Esophagus squamous epithelium (tissue), 5 donors: ENCODE results near the gene WDR54. TPM values are rescaled to one million over a fixed set of nuclear protein-coding genes. Genes with fewer than 3 reads are reported as not detected.

Experiments used
- DNase-seq: peaks from one replicate; lab custom pipeline; 2025; lab: John Stamatoyannopoulos, UW
- H3K27ac ChIP-seq, 4 donors: fragments of 200-600 bp; sonication (generic); one replicate each; pipeline ENCODE4 v1.5.1; 2016 to 2019; ENCODE audit warnings: mild to moderate bottlenecking in 1 of 4
- H3K27me3 ChIP-seq, 4 donors: fragments of 200-600 bp; sonication (generic); 1 replicate in 3 of 4; 2 replicates in 1 of 4; pipeline versions ENCODE4 v1.5.1 to v1.6.0; 2017 to 2021; ENCODE audit warnings: antibody characterized with exemption in 1 of 4
- H3K36me3 ChIP-seq, 3 donors: fragments of 200-600 bp; sonication (generic); one replicate each; pipeline ENCODE4 v1.5.1; 2016 to 2019
- H3K4me1 ChIP-seq, 3 donors: fragments of 200-600 bp; sonication (generic); one replicate each; pipeline ENCODE4 v1.5.1; 2017 to 2019
- H3K4me3 ChIP-seq, 4 donors: fragments of 200-600 bp; sonication (generic); 1 replicate in 3 of 4; 2 replicates in 1 of 4; pipeline ENCODE4 v1.5.1; 2016 to 2019; ENCODE audit warnings: mild to moderate bottlenecking in 2 of 4, moderate library complexity in 1 of 4
- H3K9me3 ChIP-seq, 3 donors: fragments of 200-600 bp; sonication (generic); one replicate each; pipeline ENCODE4 v1.5.1; 2016 to 2019
- CTCF ChIP-seq, 6 experiments: fragments of 450-650 bp in 4 of 6; fragments of 200-600 bp in 2 of 6; sonication (generic) in 2 of 6; IDR thresholded peaks; one replicate each; pipeline ENCODE4 v1.5.1; 2016 to 2019; ENCODE audit warnings: antibody characterized with exemption in 6 of 6, mild to moderate bottlenecking in 4 of 6, moderate library complexity in 4 of 6
- POLR2A ChIP-seq, 4 donors: fragments of 450-650 bp; IDR thresholded peaks; one replicate each; pipeline ENCODE4 v1.6.1; 2017; ENCODE audit warnings: antibody characterized with exemption in 4 of 4, mild to moderate bottlenecking in 4 of 4, moderate library complexity in 3 of 4
- WGBS, 2 donors: methylation state at CpG; one replicate each; pipeline ENCODE4 v1.1.5; 2018; 5-methylcytosine and 5-hydroxymethylcytosine counted together
- intact Hi-C: fragments of 100-400 bp; cut with DNase I; formaldehyde crosslinking; loops from one replicate; pipeline ENCODE4 v1.15.0; 2022
- total RNA-seq, 4 donors: library from RNA; depleted of rRNA; stranded (reverse); fragments of >200 nt; gene quantifications; one replicate each; pipeline ENCODE4 v1.1.0, GENCODE V29; 2016
- donor health status: DM: yes; HTN: yes; CAD: no.

WDR54 gene
- total RNA-seq, 4 donors from 2014 or later, result 3.1 to 9.1 (median 6.0) TPM

- DNase-seq, result no peak
- intact Hi-C loops, result no loop called here
- 68 to 79% methylated on average over 3 of the region's 3 CpGs for WGBS, 2 donors
- H3K27me3 ChIP-seq, result no peaks in the 10 kb centered on the region
- peaks cover 0 to 32% (median 9%) of the 10 kb centered on the region in 3 donors for H3K36me3 ChIP-seq
- H3K4me3 ChIP-seq, result no peak overlapping the region
- H3K9me3 ChIP-seq, result no peaks in the 10 kb centered on the region
- H3K27ac ChIP-seq, result no peak overlapping the region
- no peak for TF ChIP-seq CTCF (IDR thresholded peaks at IDR 0.05)
- TF ChIP-seq POLR2A (IDR thresholded peaks at IDR 0.05), result no peak
- peaks cover 0 to 45% (median 26%) of the 10 kb centered on the region in 3 donors for H3K4me1 ChIP-seq
Observed at GRCh38 chr2:74381751-74382150, 39.8 kb upstream of the WDR54 start.

DNA sequence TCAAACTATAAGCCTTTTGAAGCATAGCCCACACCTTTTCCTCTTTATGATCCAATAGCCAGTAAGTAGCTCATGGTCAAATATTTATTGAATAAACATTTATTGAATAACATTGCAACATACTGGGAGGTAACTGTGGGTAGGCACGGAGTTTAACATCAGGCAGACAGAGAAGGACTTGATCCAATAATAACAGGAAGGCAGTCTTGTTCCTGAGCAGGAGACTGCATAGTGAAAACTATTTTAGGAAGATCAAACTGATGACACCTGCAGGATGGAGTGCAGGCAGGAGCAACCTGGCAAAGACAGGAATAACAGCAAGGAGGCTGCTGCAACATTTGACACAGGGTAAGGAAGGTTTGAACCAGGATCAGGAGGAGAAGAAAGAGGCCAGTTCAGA lies 38.3 kb upstream of the WDR54 start:
- intact Hi-C loops, result no loop called here
- 23 to 40% methylated on average over 1 of the region's 1 CpG for WGBS, 2 donors
- peak overlapping the region in 1 of 4 donors; percentile 31 for H3K27ac ChIP-seq
- TF ChIP-seq CTCF (IDR thresholded peaks at IDR 0.05) (no peak), POLR2A (IDR thresholded peaks at IDR 0.05) (no peak)
- no peak overlapping the region for H3K4me3 ChIP-seq
- DNase-seq, result no peak
- H3K4me1 ChIP-seq, result peaks cover 0 to 60% (median 33%) of the 10 kb centered on the region in 3 donors
- no peaks in the 10 kb centered on the region for H3K9me3 ChIP-seq
- H3K27me3 ChIP-seq, result no peaks in the 10 kb centered on the region
- H3K36me3 ChIP-seq, result peaks cover 0 to 18% (median 0%) of the 10 kb centered on the region in 3 donors

DNA sequence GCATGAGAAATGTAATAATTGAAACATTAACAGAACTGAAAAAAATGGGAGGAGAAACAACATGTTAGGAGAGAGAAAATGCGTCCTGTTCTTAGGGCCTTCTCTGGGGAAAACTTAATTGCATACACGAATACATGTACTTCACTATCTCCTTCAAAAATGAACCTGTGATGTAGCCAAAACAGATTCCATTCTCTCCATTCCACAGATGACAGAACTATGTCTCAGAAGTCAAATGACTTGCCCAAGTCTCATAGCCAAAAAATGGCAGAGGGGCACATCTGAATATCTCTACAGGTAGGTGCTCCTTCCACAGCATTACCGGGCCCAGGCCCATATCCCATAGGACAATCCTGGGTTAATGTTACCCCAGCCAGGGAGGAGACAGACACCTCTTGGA lies 37.5 kb upstream of the WDR54 start:
- Histone ChIP-seq H3K36me3 (peaks cover 0 to 18% (median 0%) of the 10 kb centered on the region in 3 donors), H3K27ac (no peak overlapping the region), H3K4me1 (peaks cover 0 to 67% (median 35%) of the 10 kb centered on the region in 3 donors), H3K27me3 (no peaks in the 10 kb centered on the region), H3K9me3 (no peaks in the 10 kb centered on the region), H3K4me3 (no peak overlapping the region)
- DNase-seq, result no peak
- no peak for TF ChIP-seq CTCF (IDR thresholded peaks at IDR 0.05)
- no peak for TF ChIP-seq POLR2A (IDR thresholded peaks at IDR 0.05)
- 65 to 82% methylated on average over 3 of the region's 3 CpGs for WGBS, 2 donors
- intact Hi-C loops, result no loop called here

- H3K27me3 ChIP-seq, result no peaks in the 10 kb centered on the region
- no peak overlapping the region for H3K27ac ChIP-seq
- WGBS, 2 donors, result 77 to 85% methylated on average over 7 to 8 of the region's 8 CpGs
- intact Hi-C loops, result no loop called here
- no peaks in the 10 kb centered on the region for H3K9me3 ChIP-seq
- peaks cover 0 to 18% (median 0%) of the 10 kb centered on the region in 3 donors for H3K36me3 ChIP-seq
- no peak for TF ChIP-seq POLR2A (IDR thresholded peaks at IDR 0.05)
- no peak for TF ChIP-seq CTCF (IDR thresholded peaks at IDR 0.05)
- H3K4me3 ChIP-seq, result no peak overlapping the region
- DNase-seq, result no peak
- H3K4me1 ChIP-seq, result peaks cover 0 to 67% (median 37%) of the 10 kb centered on the region in 3 donors
Observed at GRCh38 chr2:74385396-74385795, 36.1 kb upstream of the WDR54 start.

DNA sequence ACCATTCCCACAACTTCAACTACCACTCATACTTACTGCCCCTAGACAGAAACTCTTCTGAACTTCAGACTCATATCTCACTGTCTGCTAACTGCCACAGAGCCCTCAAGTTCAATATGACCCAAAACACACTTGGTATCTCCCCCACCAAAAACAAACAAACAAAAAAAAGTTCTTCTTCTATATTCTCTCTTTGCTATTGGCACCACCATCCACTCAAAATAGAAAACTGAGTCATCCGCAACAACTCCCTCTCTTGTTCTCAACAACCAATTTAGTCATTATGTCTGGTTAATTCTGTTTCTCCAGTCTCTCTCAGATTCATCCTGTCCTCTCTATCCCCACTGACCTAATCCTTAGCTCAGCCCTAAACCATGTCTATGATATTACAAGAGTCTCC lies 34.2 kb upstream of the WDR54 start:
- intact Hi-C loops, result no loop called here
- 93% methylated on average over 1 of the region's 1 CpG for WGBS, 2 donors

More for the DNA sequence above, 34.2 kb upstream of the WDR54 start:
- no peaks in the 10 kb centered on the region for H3K27me3 ChIP-seq
- no peak overlapping the region for H3K4me3 ChIP-seq
- H3K36me3 ChIP-seq, result peaks cover 0 to 18% (median 0%) of the 10 kb centered on the region in 3 donors
- no peak overlapping the region for H3K27ac ChIP-seq
- H3K4me1 ChIP-seq, result peaks cover 0 to 65% (median 37%) of the 10 kb centered on the region in 3 donors
- DNase-seq, result no peak
- H3K9me3 ChIP-seq, result no peaks in the 10 kb centered on the region
- TF ChIP-seq POLR2A (IDR thresholded peaks at IDR 0.05), result no peak
- TF ChIP-seq CTCF (IDR thresholded peaks at IDR 0.05), result no peak
